IMR-90 (cell line): ENCODE measurements around the gene KCNQ1.

Experiments used
- CEBPB ChIP-seq: IDR thresholded peaks from 2 replicates; pipeline ENCODE4 v1.6.1; 2012; ENCODE audit warnings: low read depth, low read length, improper control_type of control experiment
- CTCF ChIP-seq: conservative IDR thresholded peaks from 2 replicates; pipeline ENCODE4 v1.5.1; 2012; ENCODE audit warnings: mild to moderate bottlenecking, low read depth, low read length, improper control_type of control experiment
- NFE2L2 ChIP-seq: fragments of 150-350 bp; IDR thresholded peaks from 2 replicates; pipeline ENCODE4 v1.6.1; 2016; ENCODE audit warnings: low read depth, mild to moderate bottlenecking, low read length
- USF2 ChIP-seq: fragments of 150-350 bp; IDR thresholded peaks from 2 replicates; pipeline ENCODE4 v1.6.1; 2017; ENCODE audit warnings: mild to moderate bottlenecking, antibody characterized with exemption, low read length, low read depth

- TF ChIP-seq CTCF (no peak), NFE2L2 (no peak), USF2 (no peak), CEBPB (no peak)
Measured at GRCh38 chr11:2551131-2551530, 106.3 kb downstream of the KCNQ1 start.
